ENCODE results near the gene MCIDAS. TPM values are rescaled to one million over a fixed set of nuclear protein-coding genes. Genes with fewer than 3 reads are reported as not detected.

The MCIDAS gene
- polyA plus RNA-seq, 1 of the 3 experiments (the other 2 are of a cell fraction): not detected

DNA sequence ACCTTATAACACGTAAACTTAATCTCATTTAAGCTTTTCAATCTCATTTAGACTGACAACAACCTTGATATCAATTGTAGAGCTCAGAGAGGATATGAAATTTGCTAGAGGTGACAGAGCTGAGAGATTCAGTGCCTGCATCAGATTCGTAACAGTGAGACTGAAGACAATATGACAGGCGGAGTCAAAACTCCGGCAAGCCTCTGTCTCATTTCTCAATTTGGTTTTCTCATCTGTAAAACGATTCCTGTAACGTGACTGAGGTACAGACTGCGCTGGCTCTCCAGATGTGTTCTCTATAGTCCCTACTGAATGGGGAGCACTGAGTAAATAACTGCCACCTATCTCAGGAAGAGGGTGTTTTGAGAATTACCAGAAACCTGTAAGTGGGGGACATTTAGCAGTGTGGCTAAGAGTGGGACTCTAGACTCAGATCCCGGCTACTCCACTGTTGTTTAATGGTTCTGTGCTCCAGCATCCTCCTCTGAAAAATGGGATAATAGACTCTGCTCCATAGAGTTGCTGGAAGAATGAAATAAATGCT lies 3.0 kb upstream of the MCIDAS start:
- Histone ChIP-seq H3K4me3 (ENCODE audit: low read depth in 2 of 2, low read length in 1 of 2) (no peak overlapping the region), H4K20me1 (ENCODE audit: insufficient read depth) (no peaks in the 10 kb centered on the region), H3K27ac (ENCODE audit: low read depth in 2 of 2, low read length in 1 of 2) (no peak overlapping the region), H2AFZ (ENCODE audit: low read depth) (no peak overlapping the region), H3K9me3 (no peaks in the 10 kb centered on the region), H3K79me2 (ENCODE audit: insufficient read depth) (no peaks in the 10 kb centered on the region), H3K9me2 (no peaks in the 10 kb centered on the region), H3K9ac (no peak overlapping the region), H3F3A (replicated peaks; ENCODE audit: insufficient read depth) (peaks cover 3% of the 10 kb centered on the region), H3K4me2 (no peak overlapping the region), H3K36me3 (replicated peaks in 1 of 2; ENCODE audit: control insufficient read depth in 1 of 2, insufficient read depth in 2 of 2, low read length in 1 of 2) (no peaks in the 10 kb centered on the region), H3K27me3 (ENCODE audit: insufficient read depth) (peaks cover 100% of the 10 kb centered on the region), H3K4me1 (ENCODE audit: control insufficient read depth in 1 of 2, insufficient read depth in 2 of 2, low read depth in 1 of 2, low read length in 1 of 2) (peaks cover 0 to 32% of the 10 kb centered on the region in 2 experiments; a peak in 1 of 4 replicates)
- DNase-seq: no peak
- 0 out of 2 replicates have a peak, but pooled peaks have one; percentile 47 for TF ChIP-seq EZH2phosphoT487 (IDR thresholded peaks at IDR 0.05; ENCODE audit: borderline replicate concordance, low read depth)
- no peak for TF ChIP-seq CTCF (IDR thresholded peaks at IDR 0.05)
- 24% methylated on average over 8 of the region's 8 CpGs for WGBS (ENCODE audit: low lambda C conversion rate)
- POLR2A ChIA-PET: no interaction called here
- CTCF ChIA-PET: interaction anchor here (2.2 kb wide), 1 partner anchor 58 kb away, joined by 9 read pairs; the partner anchor contains the start of gene CDC20B

- no peak for DNase-seq
- Histone ChIP-seq H3F3A (replicated peaks; ENCODE audit: insufficient read depth) (no peaks in the 10 kb centered on the region), H2AFZ (ENCODE audit: low read depth) (0 out of 2 replicates have a peak overlapping the region, but pooled peaks have one; percentile 29), H3K27ac (ENCODE audit: low read depth in 2 of 2, low read length in 1 of 2) (no peak overlapping the region), H3K4me1 (ENCODE audit: control insufficient read depth in 1 of 2, insufficient read depth in 2 of 2, low read depth in 1 of 2, low read length in 1 of 2) (peaks cover 0 to 20% of the 10 kb centered on the region in 2 experiments; a peak in 1 of 4 replicates), H3K4me3 (ENCODE audit: low read depth in 2 of 2, low read length in 1 of 2) (peak overlapping the region in 1 of 2 experiments; percentile 31; a peak in 3 of 4 replicates), H3K4me2 (peak overlapping the region; percentile 68), H3K36me3 (replicated peaks in 1 of 2; ENCODE audit: control insufficient read depth in 1 of 2, insufficient read depth in 2 of 2, low read length in 1 of 2) (no peaks in the 10 kb centered on the region), H3K27me3 (ENCODE audit: insufficient read depth) (peaks cover 100% of the 10 kb centered on the region), H3K9me3 (no peaks in the 10 kb centered on the region), H3K79me2 (ENCODE audit: insufficient read depth) (no peaks in the 10 kb centered on the region), H3K9ac (no peak overlapping the region), H4K20me1 (ENCODE audit: insufficient read depth) (no peaks in the 10 kb centered on the region), H3K9me2 (no peaks in the 10 kb centered on the region)
- POLR2A ChIA-PET: no interaction called here
- CTCF ChIA-PET: interaction anchor here (0.9 to 2.1 kb wide), 3 partner anchors 13 to 80 kb away, joined by 4 to 6 read pairs (median 5); partner anchors contain the start of genes DHX29 and MTREX
- whole genome bisulfite sequencing (ENCODE audit: low lambda C conversion rate): 26% methylated on average over 25 of the region's 30 CpGs
- TF ChIP-seq, protein P1, sequence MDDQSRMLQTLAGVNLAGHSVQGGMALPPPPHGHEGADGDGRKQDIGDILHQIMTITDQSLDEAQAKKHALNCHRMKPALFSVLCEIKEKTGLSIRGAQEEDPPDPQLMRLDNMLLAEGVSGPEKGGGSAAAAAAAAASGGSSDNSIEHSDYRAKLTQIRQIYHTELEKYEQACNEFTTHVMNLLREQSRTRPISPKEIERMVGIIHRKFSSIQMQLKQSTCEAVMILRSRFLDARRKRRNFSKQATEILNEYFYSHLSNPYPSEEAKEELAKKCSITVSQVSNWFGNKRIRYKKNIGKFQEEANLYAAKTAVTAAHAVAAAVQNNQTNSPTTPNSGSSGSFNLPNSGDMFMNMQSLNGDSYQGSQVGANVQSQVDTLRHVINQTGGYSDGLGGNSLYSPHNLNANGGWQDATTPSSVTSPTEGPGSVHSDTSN (IDR thresholded peaks at IDR 0.05): no peak
- TF ChIP-seq RXRA (IDR thresholded peaks at IDR 0.05; ENCODE audit: borderline replicate concordance, low read depth) (no peak), MXI1 (IDR thresholded peaks at IDR 0.05; ENCODE audit: low read depth, low read length) (no peak), EZH2phosphoT487 (IDR thresholded peaks at IDR 0.05; ENCODE audit: borderline replicate concordance, low read depth) (peak; percentile 41; the same call in 1 of the 2 replicates), TCF12 (IDR thresholded peaks at IDR 0.05) (no peak), CTCF (IDR thresholded peaks at IDR 0.05) (no peak), NFIC (IDR thresholded peaks at IDR 0.05; ENCODE audit: borderline replicate concordance) (peak; percentile 17; the same call in 1 of the 2 replicates)
Observed at GRCh38 chr5:55227664-55228430, 732 bp upstream of the MCIDAS start.
